ENCODE data around the gene FOXL1.

The FOXL1 gene

GRCh38 chr16:86568677-86569623, 9.4 kb upstream of the FOXL1 start:
- DNase-seq (ENCODE audit: low spot score): no peak

DNA sequence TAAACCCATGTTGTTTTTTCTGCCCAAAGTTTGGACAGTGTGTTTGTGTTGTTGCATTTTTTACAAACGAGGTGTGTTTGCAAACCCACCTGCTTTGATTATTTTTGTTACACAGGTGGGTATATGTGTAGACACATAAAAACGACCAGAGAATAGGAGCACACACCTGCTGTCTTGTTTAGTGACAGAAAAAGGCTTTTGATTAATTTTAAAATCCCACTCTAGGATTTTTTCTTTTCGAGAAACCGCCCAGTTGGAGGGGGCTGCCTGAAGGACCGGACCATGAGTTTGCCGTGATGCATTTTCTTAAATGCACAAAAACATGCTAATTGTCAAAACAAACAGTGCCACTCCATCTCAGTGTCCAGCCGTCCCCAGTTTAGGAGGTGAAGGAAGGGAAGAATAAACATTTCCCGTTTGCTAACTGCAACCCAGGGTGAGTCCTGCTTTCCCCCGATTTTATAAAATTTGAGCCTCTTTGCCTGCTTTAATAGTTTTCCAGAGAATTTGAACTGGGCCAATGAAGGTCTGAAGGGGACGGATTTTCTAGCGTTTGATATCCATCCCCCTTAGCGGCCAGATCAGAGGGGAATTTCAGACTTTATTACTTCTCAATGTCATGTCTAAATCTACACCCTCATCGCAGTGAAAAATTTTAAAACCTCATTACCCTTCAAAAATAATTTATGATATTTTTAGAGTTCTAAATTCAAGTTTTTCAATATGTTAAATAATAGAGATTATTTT, 8.5 kb upstream of the FOXL1 start:
- DNase-seq (ENCODE audit: low spot score): no peak

GRCh38 chr16:86570558-86571529, 7.5 kb upstream of the FOXL1 start:
- DNase-seq (ENCODE audit: low spot score): no peak

GRCh38 chr16:86571530-86571915, 6.8 kb upstream of the FOXL1 start:
- no peak for DNase-seq (ENCODE audit: low spot score)

GRCh38 chr16:86572041-86572521, 6.3 kb upstream of the FOXL1 start:
- no peak for DNase-seq (ENCODE audit: low spot score)

DNA sequence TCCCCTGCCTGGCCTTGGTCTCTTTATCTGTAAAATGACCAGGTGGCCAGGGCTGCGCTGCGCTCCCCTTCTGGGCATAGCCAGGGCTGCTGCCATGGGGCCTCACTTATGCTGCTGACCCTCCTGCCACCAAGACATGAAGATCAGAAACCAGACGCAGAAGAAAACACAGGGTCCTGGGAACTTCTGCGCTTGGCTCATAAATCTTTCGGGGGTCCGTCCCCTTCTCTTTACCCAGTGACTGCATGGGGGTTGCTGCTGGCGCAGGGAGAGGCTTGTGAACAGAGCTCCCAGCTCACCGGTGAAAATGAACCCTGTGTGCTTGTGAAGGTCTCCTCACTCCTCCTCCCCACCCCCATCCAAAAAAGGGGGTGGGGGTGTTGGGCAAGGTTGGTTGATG, 5.7 kb upstream of the FOXL1 start:
- no peak for DNase-seq (ENCODE audit: low spot score)

- no peak for DNase-seq (ENCODE audit: low spot score)
These were observed 5.1 kb upstream of the FOXL1 start for GRCh38 chr16:86573215-86573614.

DNA sequence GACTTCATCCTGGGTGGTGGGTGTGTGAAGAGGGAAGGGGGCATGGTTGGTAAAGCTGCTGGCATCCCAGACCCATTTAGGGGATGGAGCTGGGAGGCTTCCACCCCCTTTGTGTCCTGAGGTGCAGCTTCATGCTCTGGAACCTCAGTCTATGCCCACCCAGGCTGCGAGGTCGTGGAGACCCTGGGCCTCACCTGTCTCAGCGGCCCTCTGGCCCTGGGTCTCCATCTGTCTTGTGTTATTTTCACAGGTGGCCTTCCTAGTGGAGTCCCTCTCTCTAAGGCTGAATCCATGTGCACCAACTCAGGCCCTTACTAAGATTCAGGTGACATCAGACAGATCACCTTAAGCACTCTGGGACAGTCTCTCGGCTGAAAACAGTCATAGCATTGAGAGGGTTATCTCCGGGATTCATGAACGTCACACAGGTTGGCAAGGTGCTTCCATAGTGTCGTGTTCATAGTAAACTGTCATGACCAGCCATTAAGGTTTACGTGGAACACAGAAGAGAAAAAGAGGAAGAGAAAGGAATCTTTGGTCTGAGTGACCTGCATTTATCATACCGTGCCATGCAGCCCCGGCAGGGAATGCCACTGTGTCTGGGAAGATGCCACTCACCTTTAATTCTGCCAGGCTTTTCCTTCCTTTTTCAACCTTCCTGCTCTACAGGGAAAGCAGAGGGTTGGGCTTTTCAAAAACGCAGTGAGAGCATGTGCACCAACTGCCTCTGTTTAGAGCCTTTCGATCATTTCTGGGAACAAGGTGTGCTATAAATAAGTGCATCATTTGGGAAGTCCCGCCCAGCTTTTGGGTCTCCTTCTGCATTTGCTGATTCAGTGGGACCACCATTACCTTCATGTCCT, 4.5 kb upstream of the FOXL1 start:
- no peak for DNase-seq (ENCODE audit: low spot score)

- no peak for DNase-seq (ENCODE audit: low spot score)
These were observed 3.7 kb upstream of the FOXL1 start for GRCh38 chr16:86574646-86575045.

DNA sequence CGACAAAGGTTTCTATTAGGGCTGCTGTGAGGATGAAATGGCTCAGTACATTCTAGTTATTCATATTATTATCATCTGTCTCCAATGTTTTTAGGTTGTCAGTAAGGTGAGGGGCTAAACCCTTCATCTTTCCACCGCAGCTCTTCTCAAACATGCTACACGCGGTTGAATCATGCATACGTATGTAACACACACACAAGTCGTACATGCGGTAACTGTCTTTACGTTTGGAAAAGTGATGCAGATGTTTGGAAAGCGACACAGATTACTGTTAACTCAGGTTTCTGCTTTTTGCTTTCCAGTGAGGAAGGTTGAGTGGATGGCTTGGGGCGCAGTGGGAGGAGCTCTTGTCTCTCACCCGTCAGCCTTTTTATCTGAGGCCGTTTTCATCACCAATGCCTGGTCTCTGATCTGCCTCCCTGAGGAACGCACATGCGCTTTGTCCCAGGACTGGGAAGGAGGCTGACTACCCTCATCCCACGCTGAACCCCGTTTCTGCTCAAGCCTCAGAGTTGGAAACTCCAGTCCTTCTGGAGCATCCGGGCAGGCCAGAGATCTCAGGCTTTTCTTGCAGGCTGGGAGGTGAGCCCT, 3.2 kb upstream of the FOXL1 start:
- no peak for DNase-seq (ENCODE audit: low spot score)

GRCh38 chr16:86575754-86576557, 2.4 kb upstream of the FOXL1 start:
- no peak for DNase-seq (ENCODE audit: low spot score)

DNA sequence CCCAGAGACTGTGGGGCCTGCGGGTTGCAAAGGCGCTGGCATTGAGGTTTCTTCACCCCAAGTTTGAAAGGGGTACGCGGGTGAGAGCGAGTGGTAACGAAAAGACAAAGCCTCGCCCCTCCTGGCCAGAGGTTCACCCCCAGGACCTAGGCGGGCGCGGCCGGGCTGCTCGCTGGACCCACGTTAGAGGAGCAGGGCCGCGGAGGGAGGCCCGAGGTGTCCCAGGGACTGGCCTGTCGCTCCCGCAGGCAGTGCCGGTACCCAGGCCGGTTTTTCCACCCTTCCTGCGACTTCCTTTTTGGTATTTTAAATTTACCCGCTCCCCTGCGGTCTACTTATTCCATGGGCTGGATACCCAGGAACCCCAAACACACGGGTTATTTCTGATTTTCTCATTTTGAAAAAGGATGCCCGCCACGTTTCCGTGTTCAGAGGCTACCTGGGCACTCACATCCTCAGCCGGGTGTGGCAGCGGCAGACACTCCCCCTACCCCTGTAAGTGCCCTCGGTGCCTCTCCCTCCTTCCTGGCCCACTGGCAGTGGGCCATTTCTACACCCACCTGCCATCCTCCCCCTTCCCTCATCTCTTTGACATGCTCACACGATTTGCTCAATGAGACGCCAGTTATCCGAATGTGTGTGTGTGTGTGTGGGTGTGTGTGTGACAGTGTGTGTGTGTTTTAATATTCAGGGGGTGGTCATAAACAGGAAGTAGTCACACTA, 1.6 kb upstream of the FOXL1 start:
- no peak for DNase-seq (ENCODE audit: low spot score)

GRCh38 chr16:86577314-86577971, 906 bp upstream of the FOXL1 start:
- DNase-seq (ENCODE audit: low spot score): no peak

GRCh38 chr16:86578611-86579267, 390 bp downstream of the FOXL1 start:
- DNase-seq (ENCODE audit: low spot score): no peak

DNA sequence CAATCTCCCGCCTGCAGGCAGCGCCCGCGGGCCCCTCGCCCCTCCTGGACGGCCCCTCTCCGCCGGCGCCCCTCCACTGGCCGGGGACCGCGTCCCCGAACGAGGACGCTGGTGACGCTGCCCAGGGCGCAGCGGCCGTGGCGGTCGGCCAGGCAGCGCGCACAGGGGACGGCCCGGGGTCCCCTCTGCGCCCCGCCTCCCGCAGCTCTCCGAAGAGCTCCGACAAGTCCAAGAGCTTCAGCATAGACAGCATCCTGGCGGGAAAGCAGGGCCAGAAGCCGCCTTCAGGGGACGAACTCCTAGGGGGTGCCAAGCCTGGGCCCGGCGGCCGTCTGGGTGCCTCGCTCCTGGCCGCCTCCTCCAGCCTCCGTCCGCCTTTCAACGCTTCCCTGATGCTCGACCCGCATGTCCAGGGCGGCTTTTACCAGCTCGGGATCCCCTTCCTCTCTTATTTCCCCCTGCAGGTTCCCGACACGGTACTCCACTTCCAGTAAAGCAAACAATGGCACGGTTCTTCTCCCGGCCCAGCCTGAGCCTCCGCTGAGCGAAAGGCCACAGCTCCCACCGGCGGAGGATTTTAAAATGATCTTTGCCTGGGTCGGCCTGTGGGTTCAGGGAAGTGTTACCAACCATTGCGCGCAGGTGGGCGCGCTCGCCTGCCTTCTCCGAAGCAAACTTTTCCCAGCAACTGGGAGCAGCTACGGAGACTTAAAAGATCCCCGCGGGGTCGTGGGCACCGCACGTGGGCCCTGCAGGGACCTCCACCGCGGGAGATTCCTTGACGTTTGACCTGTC, 1.1 kb downstream of the FOXL1 start:
- no peak for DNase-seq (ENCODE audit: low spot score)

DNA sequence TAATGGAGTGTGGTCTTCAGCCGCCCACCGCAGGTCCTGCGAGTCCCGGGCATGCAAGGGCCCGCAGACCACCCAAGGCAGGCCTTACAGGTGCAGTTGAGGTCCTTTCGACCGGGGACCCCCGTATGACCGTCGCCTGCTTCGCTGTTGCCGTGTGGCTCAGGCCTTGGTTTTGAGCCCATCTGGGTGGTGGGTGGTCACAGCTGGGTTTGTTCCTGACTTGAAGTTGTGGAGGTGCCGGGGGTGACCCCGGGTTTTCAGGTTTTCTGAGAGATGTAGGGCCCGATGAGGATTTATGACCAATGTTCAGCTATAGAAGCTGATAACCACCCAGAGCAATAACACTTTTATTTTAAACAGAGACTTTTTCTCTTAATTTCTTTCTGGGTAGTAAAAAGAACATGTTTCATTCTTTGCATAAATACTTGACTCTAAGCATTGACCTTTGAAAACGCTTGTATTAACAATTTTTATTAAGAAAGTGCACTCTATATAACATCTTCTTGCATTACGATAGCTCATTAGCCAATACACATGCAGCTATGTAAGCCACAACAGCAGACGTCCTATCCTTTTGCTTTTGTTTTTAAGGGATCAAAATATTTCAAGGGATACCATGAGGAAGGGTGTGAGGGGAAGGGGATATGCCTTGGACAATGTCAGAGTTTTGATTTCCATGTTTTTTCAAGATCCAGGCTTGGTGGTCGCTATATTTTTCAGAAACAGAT, 1.9 kb downstream of the FOXL1 start:
- no peak for DNase-seq (ENCODE audit: low spot score)

Data from putamen (tissue), 1 donor.